COR-L47 (cell line): ENCODE measurements around the gene CHI3L2.
A peak's percentile ranks its signal among the peaks of the same experiment; 100 is the strongest.
"Not testable (repeated sequence)": the region's sequence is repeated elsewhere in the genome, so short reads cannot be mapped to it uniquely, and the experiment has no call there.

ENCODE experiments used
- DNase-seq: peaks from one replicate; lab custom pipeline; 2025; lab: John Stamatoyannopoulos, UW

Gene CHI3L2

DNA sequence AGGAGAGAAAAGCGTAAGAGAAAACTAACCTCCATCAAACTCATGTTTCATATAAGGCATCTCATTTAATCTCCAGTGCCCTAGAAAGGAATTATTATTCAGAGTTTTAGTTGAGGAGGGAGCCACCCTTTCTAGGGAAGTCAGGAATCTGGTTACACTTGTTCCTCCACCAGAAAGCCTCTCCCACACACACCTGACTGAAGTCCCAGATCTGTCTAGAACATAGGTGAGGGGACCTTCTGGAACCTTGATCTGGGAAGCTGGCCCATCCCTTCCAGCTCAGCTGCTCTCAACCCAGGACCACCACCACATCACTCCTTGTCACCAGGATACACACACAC is 25.2 kb upstream of the CHI3L2 start:
- no peak for DNase-seq

DNA sequence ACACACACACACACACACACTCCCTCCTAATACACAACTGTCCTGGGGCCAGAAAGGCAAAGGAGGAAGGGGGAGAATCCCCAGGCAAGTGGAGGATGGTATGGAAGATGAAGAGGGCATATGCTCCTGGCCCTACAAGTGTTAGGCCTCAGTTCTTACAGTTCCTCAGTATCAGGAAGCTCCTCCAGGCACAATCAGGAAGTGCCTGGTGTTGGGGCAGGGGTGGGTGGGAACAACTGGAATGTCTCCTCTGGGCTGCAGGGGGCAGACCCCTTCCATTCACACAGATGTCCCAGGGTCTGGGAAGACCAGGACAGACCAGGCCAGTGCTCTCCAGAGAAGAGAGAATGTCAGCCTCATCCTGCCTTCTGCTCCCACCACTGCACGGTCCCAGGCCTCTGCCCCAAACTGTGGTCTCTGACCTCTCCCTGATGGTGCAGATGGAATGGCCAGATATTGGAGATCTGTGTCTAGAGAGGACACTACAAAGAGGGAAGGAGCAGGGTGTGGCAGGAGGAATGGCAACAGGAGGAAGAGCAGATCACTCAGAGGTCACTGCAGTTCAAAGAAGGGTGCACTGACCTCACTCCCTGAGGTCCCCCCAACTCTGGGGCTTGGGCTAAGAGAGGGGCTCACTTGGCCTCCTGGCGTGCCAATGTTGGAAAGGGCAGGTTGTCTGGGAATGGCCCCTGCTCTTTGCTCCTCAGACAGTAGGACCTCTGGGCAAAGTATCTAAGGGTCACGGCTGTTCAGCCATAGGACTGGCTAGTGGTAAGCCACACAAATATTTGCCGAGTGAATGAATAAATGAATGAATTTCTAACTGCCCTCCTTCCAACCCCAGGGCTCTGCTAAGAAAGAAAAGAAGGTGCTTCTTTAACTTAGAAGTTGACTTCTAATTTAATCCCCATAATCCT is 24.5 kb upstream of the CHI3L2 start:
- DNase-seq, result no peak

DNA sequence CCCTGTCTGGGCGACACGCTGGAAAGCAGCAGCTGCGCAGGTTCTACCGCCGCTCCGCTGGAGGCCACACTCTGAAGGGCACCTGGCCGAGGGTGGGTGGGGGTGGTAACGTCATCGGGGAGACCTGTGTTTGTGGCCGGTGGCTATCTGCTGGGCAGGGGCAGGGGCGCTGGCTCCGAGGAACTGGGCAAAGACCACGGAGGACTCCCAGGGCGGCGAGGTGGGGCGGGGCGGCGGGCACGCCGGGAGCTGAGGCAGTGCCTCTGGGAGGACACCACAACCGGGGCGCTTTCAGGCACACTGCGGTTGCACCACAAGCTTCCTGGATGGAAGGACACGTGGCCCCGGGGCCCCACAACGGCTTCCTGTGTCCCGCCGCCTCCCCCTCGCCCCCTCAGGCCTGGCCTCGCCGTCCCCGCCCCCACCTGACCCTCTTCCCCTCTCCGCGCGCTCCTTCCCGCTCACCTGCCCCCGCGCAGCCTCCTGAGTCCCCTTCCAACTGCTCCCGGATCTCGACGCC is 23.8 kb upstream of the CHI3L2 start:
- DNase-seq, result peak; percentile 61

DNA sequence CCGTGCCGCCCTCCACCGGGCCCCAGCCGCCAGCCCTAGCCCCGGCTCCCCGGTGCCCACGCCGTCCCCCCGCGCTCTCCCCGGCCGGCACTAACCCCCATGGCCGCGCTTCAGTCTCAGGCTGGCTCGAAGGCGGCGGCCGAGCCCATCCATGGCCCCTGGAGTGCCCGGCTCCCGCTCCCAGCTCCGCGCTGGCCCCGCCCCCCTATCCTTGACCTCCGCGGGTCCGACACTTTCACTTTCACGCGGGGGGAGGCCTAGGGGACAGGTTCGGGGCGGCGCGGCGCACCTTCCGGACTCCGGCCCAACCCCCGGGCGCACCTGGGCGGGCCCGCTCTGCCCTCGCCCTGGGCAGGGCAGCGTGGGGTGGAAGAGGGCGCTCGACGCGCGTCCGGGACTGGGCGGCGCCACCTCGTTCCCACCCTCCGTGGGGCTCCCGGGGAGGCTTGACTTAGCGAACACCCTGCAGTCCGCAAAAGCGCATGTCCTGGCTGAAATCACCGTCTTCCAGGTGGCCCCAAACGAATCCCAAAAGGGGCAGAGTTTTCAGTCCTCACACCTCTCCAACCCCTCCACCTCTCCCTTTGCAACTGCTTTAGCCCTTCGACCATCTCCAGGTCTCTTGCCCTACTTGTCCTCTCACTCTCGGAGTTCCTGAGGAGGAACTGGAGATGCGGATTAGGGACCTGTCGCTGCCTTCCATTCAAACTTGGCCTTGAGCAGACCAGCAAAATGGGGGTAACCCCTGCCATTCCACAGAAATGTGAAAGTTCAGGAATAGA is 23.1 kb upstream of the CHI3L2 start:
- no peak for DNase-seq

DNA sequence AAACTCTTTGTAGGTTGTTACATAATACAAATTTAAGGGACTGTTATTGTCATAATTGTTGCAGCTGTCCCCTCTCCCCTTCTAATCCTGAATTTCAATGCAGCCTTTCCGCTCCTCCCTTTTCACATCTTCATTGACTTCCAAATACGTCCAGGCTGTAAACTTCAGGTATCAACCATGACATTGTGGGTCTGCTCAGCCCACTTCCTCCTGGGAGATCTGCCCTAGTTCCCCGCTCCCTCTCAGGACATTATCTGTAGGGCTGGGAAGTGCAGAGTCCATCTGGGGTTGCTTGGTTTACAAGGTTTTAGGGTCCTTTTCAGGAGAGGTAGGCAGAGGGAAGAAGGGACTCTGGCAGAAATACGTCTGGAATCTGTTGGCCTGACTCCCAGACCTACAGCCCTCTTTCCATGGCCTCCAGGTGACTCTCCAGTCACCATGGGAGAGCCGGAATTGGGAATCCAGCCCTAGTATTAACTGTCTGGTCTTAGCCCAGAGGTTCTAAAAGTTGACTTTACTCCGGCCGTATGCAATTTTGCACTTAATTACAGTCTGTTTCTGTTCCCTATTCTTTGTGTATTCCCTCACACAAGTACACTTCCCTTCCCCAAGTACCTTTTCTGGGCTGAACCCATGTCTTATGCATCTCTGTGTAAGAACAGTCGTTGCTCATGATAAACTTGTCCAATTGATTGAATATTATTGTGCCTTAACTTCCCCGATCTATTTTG is 22.4 kb upstream of the CHI3L2 start:
- no peak for DNase-seq

DNA sequence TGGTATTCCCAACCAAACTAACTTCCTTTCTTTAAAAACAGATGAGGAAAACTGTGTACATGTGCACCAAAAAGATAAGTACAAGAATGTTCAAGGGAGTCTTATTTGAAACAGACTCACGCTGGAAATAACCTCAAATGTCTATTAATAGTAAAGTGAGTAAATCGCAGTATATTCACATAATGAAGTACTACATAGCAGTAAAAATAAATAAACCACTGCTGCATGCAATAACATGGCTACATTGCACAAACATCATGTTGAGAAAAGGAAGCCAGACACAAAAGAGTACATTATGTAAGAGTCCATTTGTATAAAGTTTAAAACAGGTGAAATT is 21.8 kb upstream of the CHI3L2 start:
- no peak for DNase-seq

DNA sequence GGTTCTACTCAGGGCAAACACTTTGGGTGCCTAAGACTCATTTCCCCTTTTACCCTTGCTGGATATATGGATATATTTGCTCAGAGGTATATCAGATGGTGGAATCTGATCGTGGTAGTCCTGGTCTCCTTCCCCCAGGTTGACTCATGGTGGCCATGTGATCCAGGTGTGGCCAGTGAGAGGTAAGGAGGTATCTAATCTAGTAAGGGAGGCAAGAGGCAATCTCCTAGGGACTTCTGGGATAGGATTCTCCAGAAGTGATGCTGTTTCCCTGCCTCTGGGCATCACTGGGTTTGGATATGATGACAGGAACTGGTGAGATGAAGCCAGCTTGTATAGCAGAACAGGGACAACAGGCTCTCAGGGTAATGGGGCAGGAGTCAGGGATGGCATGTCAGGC is 18.6 kb upstream of the CHI3L2 start:
- no peak for DNase-seq

DNA sequence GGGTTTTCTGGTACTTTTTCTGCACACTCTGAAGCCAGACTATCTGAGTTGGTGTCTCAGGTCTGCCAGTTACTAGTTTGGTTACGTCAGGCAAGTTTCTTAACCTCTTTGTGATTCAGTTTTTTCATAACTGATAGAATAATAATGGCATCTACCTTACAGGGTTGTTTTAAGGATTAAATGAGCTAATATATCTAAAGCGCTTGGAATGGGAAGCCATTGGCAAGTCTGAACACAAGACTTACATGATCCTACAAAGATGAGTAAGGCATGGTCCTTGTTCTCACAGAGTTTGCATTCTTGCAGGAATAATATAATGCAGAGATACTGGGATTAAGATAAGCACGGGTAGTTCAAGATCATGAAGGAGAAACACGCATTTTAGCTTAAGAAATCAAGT is 17.9 kb upstream of the CHI3L2 start:
- DNase-seq, result no peak

DNA sequence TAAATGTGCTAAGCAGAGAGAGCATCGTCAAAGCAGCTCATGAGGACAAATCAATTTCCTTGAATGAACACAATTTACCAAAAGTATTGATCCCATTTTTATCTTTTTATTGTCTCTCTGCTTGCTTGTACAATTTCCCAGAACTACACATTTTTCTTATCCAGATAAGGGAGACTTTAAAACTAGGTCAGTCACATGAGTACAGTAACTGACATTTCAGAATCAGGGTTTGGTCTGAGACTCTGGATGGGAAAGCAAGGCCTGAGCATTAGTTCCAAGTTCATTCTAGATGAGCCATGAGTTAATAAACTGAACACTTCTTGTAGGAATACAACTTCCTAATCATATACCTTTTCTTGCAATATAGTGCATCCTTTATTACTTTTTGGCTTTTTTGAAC is 15.6 kb upstream of the CHI3L2 start:
- no peak for DNase-seq

DNA sequence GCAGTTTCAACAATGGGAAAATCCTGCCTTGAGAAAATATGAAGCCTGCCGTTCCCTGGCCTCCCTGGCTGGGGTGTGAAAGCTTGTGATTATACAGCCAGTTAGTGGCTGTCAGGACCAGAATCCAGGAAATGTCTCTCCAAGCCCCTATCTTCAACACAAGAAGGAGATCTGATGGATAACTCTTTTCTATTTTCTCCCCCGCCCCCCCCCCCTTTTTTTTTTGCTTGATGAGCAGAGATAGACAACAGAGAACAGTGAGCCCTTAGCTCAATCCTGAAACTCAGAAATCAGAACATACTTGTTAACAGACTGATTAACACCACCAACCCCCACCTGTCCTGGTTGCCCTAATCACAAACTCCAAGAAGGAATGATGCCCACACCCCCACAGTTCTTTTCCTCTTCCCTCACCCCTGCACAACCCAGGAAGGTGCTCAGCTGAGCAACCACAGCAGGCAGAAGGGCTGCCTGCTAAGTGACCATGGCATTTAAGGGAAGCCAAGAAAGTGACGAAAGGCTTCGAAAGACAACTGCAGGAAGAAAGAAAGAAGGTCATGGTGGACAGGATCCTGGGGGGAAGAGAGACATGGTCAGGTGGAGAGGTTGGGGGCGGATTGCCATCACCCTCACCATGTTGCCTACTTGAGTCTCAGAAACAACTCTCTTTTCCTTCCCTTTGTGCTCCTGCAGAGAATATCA is 14.7 kb upstream of the CHI3L2 start:
- DNase-seq, result no peak

DNA sequence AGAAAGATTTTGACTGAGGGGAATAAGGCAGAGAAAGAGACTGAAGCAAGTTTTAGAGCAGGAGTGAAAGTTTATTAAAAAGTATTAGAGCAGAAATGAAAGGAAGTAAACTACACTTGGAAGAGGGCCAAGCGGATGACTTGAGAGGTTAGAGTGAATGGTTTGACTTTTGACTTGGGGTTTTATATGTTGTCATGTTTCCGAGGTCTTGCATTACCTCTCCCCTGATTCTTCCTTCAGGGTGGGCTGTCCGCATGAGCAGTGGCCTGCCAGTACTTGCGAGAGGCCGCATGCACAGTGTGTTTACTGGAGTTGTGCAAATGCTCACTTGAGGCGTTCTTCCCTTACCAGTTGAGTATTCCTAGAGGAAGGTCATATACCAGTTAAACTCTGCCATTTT is 14.1 kb upstream of the CHI3L2 start:
- DNase-seq, result no peak

DNA sequence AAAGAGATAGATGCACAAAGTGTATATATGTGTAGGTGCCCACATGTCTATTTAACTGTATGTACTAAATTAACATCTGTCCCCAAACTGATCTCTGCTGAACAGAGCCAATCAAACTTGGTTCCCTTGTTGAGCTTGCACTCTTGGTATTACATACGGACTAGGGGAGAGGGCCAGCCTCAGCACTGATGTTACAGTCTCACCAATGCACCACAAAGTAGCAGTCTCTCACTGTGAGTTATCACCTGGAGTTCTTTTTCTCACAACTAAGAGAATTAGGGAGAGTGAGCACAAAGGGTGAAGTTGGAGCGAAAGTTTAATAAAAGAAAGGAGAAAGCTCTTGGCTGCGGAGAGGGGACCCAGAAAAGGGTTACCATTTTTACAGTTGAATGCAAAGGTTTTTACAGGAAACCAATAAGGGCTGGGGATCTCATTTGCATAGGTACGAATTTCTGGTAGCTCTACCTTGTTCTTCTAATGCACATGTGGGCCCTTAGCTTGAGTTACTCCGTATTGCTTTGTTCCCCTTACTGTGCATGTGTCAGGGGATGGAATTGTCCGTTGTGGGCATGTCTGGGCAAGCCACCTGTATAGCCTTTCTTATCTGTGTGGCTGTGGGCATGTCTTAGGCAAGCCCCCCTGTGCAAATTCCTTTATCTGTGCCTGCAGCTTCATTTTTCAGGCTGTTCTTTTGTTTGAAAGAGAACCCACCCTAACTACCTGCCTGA is 13.3 kb upstream of the CHI3L2 start:
- DNase-seq, result no peak

DNA sequence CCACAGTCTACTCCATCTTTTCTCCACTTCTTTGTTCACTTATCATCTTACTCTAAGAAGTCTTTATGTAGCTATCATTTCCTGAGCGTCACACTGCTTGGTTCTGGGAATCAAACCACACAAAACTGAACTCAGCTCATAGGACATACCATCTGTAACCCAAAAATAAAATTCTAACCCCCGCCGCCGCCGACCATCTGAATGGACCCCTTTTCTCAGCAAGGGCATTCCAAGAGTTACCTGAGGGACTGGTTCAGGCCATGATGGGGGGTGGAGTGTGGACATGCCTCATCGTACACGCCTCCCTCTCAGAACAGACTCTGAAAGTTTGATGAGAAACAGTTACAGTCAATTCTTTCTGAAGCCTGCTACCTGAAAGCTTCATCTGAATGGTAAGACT is 12.6 kb upstream of the CHI3L2 start:
- DNase-seq, result no peak

DNA sequence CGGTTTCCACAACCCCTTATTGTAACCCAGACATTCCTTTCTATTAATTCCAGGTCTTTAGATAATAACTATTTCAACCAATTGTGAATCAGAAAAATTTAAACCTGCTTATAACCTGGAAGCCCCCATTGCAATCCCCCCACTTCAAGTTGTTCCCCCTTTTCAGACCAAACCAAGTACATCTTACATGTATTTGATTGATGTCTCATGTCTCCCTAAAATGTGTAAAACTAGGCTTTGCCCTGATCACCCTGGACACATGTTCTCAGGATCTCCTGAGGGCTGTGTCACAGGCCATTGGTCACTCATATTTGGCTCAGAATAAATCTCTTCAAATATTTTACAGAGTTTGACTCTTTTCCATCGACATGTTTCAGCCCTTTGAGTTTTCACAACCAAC is 12.2 kb upstream of the CHI3L2 start:
- not testable (repeated sequence) for DNase-seq

DNA sequence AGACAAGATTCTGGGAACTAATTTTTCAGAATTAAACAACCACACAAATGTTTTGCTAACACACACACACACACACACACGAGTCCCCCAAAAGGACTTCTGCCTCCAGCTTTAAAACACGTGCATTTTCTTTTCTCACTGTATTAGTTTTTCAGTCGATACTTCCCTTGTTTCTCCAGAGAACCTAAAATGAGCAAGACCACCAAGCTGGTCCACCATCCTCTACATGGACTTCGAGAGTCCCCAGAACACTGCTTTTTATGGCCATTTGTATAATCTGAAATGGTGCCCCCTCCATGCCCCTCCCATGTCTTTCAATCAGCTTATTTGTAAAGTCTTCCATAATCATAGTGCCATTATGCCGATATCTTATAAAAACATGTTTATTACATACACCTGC is 10.8 kb upstream of the CHI3L2 start:
- no peak for DNase-seq

DNA sequence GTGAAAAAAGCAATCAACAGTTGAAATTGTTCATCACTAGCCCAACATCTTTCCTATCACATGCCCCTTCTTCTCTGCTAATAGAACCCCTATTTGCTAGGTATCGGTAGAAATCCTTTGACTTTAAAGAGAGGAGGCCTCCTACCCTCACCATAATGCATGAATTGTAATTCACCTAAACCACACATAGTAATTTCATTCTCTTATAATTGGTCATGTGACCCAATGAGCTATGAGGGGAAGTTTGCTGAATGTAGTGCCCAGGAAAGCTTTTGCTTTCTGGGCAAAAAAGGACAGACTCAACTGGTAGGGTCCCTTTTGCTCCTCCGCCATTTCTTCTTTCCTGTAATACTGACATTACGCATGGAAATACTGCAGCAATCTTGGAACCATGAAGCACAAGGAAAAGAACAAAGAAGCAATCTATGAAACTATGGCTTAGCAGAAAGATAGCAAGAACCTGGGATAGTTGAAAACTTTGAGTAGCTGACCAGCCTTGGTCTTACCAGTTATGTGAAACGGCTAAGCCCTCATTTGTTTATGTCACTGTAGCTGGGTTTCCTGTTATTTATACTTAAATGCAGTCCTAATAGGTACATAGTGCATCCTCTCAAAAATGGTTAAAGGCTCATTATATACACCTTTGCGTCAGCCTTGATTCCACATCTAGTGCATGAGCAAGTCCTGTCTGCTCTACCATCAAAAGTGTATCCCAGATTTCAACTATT is 10.2 kb upstream of the CHI3L2 start:
- DNase-seq, result no peak

DNA sequence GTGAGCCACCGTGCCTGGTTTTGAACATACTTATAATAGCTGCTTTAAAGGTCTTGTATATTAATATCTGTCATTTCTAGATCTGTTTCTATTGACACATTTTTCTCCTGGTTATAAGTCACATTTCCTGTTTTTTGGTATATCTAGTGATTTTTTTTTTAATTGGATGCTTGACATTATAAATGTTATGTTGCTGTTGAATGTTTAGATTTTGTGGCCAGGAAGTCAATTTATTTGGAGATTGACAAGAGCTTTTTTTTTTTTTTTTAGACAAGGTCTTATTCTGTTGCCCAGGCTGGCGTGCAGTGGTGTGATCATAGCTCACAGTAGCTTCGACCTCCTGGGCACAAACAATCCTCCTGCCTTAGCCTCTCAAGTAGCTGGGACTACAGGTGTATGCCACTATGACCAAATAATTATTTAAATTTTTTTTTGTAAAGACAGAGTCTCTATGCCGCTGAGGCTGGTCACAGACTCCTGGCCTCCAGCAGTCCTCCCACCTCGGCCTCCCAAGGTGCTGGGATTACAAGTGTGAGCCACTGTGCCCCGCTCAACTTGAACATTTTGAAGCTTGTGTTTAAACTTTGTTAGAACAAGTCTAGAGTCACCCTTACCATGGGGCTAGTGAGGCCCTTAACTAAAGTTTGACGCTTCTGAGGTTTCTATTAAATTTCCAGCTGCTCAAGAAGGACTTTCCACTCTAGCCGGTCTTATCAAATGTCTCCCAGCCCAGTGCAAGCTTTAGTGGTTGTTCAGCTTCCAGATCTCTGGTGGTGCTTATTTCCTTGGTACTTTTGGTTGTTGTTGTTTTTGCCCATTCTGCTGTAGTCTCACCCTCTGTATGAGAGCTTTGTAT is 8.6 kb upstream of the CHI3L2 start:
- DNase-seq, result no peak

DNA sequence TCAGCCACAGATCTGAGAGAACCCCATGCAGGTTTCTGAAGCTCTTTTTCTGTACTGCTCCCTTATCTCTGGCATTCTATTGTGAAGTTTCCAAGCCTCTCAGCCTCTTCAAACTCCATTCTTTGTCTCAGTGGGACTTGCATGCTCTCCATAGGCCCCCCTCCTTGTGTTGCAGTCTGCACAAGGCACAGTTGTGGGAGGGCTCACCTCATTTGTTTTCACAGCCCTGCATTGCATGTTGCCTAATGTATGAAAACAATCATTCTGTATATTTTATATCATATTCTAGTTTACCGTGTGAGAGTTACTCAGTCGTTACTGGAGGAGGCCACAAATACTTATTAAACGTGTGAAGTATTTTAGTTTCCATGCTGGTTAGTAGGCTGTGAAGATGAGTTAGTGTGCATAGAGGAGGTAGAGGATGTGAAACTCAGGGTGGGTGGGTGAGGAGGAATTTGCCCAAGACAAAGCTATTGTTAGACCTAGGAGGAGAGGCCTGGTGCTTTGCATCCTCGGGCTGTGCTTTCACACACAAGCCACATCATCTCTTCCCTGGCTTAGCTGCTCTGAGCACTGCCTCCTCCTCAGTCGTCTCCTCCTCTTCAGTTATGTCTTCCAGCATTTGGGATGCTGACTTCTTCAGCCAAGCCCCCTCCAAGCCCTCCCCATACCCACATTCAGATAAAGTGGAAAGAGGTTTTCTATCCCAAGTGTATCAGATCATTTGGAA is 7.8 kb upstream of the CHI3L2 start:
- DNase-seq, result no peak

DNA sequence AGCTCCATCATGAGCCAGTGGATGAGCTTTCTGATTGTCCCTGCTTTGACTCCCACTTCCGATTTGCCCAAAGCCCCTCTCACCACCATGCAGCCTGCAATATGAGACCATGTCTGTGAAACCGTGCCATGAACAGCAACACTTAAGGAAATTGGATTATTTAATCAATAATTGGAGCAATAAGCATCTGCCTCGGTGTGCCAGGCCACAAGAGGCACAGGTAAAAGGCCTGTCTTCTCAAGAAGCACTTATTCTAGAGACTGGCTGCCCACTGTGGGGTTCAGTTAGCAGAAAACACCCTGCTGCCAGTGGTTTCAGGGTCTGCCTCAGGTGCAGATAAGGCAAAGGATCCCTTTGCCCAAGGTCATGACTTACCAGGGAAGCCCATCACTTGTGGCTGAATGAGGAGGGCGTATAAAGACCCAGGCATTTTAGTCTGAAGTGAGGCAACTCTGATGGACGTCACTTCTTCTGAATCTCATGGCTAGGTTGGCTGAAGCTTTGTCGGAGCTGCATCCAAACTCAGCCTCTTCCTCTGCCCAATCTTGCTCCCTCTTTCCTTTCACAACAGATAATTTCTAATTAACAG is 7.1 kb upstream of the CHI3L2 start:
- DNase-seq, result no peak
